COLO668 (cell line): ENCODE measurements around the gene SNN.
A peak's percentile ranks its signal among the peaks of the same experiment; 100 is the strongest.

Source experiments
- DNase-seq: peaks from one replicate; lab custom pipeline; 2025; ENCODE audit not compliant: unreplicated experiment; lab: John Stamatoyannopoulos, UW

SNN gene

GRCh38 chr16:11667824-11668622, at the start of gene SNN:
Gene SNN (plus strand): TSS chr16:11668455. CDS start chr16:11676060, 7,605 bp downstream.
- peak; percentile 88 for DNase-seq

- no peak for DNase-seq
Measured at GRCh38 chr16:11619327-11619851, 48.9 kb upstream of the SNN start.

DNA sequence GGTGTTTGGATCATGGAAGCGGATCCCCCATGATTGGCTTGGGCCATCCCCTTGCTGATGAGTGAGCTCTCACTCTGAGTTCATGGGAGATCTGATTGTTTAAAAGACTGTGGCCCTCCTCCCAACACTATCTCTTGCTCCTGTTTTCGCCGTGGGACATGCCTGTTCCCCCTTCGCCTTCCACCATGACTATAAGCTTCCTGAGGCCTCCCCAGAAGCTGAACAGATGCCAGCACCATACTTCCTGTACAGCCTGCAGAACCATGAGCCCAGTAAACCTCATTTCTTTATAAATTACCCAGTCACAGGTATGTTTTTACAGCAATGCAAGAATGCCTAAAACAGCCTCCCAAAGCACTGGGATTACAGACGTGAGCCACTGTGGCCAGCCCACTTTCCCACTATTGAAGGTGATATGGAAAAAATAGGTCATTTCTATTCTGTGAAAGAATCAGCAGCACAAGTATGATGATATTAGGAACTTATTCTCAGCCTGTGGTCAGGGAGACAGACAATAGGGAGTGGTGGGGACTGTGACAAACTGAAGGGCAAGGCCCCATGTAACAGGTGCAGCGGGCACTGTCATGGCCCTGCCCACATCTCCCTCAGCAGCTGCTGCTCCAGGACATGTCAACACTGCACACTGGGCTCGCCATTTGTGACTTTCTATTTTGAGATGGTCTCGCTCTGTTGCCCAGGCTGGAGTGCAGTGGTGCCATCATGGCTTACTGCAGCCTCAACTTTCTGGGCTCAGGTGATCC, 47.8 kb upstream of the SNN start:
- no peak for DNase-seq

- no peak for DNase-seq
Measured at GRCh38 chr16:11621539-11621919, 46.7 kb upstream of the SNN start.

GRCh38 chr16:11621920-11622651, 46.2 kb upstream of the SNN start:
- no peak for DNase-seq

DNA sequence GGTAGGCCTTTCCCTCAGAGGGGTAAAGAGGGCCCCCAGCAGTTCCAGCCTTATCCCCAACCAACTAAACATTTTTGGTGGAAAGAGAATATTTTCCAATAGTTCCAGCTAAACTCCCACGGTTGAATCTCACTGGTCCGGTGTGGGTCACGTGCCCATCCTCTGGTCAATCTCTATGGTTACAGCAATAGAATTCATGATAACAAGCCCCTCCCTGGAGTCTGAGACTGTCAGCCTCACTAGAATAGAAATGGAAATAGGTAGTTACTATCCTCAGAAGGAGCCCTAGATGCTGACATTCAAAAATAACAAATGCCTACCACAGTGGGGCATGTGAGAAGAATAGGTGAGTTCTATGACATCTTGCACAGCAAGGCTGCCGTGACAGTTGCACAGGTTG, 44.0 kb upstream of the SNN start:
- DNase-seq = no peak

DNA sequence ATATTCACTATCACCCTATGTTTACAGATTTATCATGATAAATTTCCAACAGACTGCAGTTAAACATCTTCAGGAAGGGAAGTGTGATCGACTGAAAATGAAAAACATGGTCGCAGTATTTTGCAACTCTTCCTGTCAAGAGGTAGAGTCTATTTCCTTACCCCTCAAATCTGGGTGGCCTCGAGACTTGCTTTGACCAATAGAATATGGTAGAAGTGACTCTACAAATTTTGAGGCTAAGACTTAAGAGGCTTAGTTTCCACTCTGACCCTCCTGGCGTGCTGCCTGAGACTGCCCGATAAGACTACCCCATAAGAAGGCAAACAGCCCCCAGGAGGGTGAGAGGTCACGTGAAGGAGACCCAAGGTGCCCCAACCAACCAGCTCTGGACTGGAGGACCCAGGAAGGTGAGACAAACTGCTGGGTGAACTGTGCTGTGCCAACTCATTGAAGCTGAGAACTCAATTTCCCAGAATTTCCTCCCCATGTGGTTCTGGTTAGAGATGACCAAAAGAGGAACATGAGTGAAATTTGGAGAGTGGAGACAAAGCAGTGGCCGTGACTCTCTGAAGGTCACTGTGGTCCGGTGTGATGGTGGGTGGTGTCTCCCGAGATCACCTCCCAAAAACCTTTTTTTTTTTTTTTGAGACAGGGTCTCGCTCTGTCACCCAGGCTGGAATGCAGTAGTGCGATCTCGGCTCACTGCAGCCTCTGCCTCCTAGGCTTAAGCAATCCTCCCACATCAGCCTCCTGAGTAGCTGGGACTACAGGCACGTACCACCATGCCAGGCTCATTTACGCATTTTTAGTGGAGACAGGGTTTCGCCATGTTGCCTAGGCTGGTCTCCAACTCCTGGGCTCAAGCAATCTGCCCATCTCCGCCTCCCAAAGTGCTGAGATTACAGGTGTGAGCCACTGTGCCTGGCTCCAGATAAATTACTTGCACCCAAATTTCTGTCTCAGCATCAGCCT, 43.3 kb upstream of the SNN start:
- DNase-seq = no peak

DNA sequence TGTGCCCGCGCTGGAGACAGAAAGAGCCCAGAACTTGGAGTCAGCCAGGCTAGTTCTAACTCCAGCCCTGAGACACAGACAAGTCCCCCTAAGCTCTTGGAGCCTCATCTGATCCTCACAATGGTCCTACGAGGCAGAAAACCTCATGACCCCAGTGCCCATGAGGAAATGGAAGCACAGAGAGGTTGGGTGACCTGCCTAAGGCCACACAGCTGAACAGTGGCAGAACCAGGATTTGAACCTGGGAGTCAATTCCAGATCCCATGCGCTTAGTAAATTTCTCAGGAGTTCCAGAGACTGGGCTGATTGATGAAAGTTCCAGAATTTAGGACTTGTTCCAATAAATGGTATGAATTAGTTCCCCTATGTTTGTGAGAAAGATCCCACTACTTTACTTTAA, 42.5 kb upstream of the SNN start:
- DNase-seq = no peak

- no peak for DNase-seq
Measured at GRCh38 chr16:11626657-11627291, 41.5 kb upstream of the SNN start.

GRCh38 chr16:11627292-11627663, 41.0 kb upstream of the SNN start:
- DNase-seq = no peak

DNA sequence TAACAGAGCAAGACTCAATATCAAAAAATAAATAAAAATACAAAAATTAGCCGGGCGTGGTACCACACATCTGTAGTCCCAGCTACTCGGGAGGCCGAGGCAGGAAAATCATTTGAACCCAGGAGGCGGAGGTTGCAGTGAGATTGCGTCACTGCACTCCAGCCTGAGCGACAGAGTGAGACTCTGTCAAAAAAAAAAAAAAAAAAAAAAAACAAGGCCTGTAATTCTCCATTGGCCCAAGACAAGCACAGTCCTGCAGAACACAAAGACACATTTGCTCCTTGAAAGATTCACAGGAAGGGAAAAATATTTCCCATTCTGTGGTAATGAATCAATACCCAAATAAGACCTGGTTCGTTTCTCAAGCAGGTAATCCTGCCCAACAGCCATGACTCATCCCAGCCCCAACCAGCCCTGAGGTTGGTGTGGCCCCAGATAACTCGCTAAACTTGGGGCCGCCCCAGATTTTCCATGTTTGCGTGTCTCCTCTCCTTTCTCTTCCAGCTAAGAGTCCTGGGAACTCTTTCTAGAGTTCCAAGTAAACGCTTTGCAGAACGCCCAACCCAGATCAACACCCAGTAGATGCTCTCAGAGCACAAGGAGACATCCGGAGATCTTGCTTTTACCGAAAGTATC, 40.3 kb upstream of the SNN start:
- no peak for DNase-seq

DNA sequence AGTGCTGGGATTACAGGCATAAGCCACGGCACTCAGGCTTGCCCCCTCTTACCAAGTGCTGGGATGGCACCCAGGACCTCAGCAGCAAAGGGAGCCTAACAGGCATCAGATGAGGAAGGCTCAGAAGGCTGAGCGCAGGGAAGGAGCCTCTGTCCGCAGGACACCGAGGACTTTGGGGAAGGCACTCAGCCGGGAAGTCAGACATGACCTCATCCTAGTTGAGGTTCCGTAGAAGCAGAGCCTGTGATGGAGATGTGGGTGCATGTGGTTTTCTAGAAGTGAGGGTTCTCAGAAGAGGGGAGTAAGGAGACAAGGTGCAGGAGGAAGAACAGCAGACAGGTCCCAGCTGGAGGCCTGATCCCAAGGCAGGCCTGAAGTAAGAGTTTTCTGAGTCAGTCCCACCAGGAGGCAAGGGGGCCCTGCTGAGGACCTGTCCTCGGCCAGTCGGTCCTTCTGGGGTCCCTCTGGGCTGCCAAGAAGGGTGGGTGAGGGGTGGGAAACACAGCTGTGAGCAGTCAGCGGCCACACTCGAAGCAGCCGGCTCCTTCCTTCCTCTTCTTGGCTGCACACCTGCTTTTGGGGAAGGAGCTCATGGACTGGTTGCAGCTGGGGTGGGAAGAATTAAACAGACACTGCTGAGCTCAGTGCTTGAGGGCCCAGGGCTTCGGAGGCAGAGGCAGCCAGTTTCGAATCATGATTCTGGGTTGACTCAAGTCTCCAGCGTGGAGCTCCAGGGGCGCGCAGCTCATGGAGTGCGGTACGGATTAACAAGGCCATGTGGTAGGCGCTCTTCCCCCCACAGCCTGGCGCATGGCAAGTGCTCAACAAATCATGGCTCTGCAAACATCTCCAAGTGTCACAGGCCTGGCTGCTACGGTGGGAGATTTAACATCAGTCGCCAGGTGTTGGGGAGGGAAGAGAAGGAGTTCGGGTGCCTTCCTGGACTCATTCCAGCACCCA, 38.9 kb upstream of the SNN start:
- peak; percentile 25 for DNase-seq

GRCh38 chr16:11630046-11630767, 38.0 kb upstream of the SNN start:
- DNase-seq = peak; percentile 24

DNA sequence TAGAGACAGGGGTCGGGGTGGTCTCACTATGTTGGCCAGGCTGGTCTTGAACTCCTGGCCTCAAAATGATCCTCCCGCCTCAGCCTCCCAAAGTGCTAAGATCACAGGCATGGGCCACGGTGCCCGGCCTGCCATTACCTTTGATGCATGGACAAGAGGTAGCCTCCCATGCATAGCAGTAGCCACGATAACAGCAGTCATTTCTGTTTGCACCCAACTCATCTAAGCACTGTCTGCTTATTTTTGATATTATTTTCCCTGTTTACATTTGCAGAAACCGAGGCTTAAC, 37.5 kb upstream of the SNN start:
- DNase-seq = no peak

DNA sequence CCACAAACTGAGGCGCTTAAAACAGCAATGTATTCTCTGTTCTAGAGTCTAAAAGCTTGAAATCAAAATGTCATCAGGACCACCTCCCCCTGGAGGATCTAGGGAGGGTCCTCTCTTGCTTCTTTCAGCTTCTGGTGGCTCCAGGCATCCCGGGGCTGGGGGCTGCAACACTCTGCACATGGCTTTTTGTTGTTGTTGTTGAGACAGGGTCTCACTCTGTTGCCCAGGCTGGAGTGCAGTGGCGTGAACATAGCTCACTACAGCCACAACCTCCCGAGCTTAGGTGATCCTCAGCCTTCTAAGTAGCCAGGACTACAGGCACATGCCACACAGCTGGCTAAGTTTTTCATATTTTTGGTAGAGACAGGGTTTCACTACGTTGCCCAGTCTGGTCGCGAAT, 37.0 kb upstream of the SNN start:
- DNase-seq = no peak

DNA sequence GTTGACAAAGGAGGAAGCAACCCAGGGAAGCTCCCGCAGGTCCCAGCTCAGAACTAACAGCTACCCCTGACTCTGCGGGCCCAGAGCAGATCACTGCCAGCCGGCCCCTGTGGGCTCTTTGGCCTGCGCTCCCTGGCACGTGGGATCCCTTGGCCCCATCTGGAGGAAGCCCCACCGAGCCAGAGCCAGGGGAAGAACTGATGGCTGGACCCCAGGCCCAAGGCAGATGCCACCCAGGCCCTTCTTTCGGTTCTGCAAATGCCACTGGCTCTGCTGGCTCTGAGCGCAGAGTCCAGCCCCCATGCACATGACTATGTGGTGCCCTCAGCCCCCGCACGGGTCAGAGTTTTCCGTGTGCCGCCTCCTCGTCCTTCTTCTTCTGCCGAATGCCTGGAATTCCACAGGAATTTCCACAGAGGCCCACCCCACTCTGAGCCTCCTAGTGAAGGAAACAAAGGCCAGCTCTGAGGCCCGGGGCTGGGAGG, 35.8 kb upstream of the SNN start:
- no peak for DNase-seq

GRCh38 chr16:11633113-11633512, 35.1 kb upstream of the SNN start:
- DNase-seq = no peak

DNA sequence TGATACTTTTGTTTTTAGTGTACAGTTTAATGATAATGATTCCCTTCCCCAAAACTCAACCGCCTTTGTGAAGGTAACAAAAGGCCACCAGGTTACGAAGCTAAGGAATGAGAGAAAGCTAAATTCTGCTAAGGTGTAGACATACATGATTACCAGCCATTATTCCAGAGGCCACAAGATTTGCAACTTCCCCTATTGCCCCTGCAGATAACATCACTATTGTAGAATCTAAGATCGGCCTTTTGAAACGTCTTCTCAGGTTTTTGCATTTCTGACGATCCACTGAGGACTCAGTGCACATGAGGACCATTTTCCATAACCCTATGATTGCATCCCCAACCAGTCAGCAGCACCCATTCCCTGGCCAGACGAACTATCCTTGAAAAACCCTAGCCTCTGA, 33.9 kb upstream of the SNN start:
- DNase-seq = no peak
